Measurements from ENCODE around the gene SLC25A45.

The SLC25A45 gene

GRCh38 chr11:65402790-65403189 lies 20.3 kb upstream of the SLC25A45 start:
- no peak for DNase-seq

GRCh38 chr11:65401803-65402248 lies 19.4 kb upstream of the SLC25A45 start:
- no peak for DNase-seq

GRCh38 chr11:65401073-65401802 lies 18.8 kb upstream of the SLC25A45 start:
- DNase-seq: no peak

- DNase-seq: no peak
Measured at GRCh38 chr11:65400307-65401072, 18.0 kb upstream of the SLC25A45 start.

GRCh38 chr11:65399845-65400244 lies 17.4 kb upstream of the SLC25A45 start:
- no peak for DNase-seq

GRCh38 chr11:65399249-65399648 lies 16.8 kb upstream of the SLC25A45 start:
- DNase-seq: no peak

- DNase-seq: no peak
Measured at GRCh38 chr11:65398362-65398910, 16.0 kb upstream of the SLC25A45 start.

GRCh38 chr11:65396769-65397745 lies 14.6 kb upstream of the SLC25A45 start:
- DNase-seq: no peak

- DNase-seq: no peak
Measured at GRCh38 chr11:65395961-65396530, 13.6 kb upstream of the SLC25A45 start.

GRCh38 chr11:65394125-65394536 lies 11.7 kb upstream of the SLC25A45 start:
- no peak for DNase-seq

GRCh38 chr11:65393513-65394079 lies 11.2 kb upstream of the SLC25A45 start:
- DNase-seq: no peak

GRCh38 chr11:65392899-65393298 lies 10.5 kb upstream of the SLC25A45 start:
- DNase-seq: no peak

- DNase-seq: no peak
Measured at GRCh38 chr11:65392186-65392829, 9.9 kb upstream of the SLC25A45 start.

- DNase-seq: no peak
Measured at GRCh38 chr11:65390996-65391395, 8.6 kb upstream of the SLC25A45 start.

- no peak for DNase-seq
Measured at GRCh38 chr11:65390099-65390941, 7.9 kb upstream of the SLC25A45 start.

- no peak for DNase-seq
Measured at GRCh38 chr11:65389294-65389980, 7.0 kb upstream of the SLC25A45 start.

GRCh38 chr11:65388731-65389130 lies 6.3 kb upstream of the SLC25A45 start:
- DNase-seq: no peak

- peak; percentile 88 for DNase-seq
Measured at GRCh38 chr11:65386307-65387140, 4.1 kb upstream of the SLC25A45 start, which contains the start of gene FRMD8. Gene FRMD8, plus strand, starts transcription at chr11:65386637. Its CDS starts 400 bp downstream, at chr11:65387037.

Measured in stimulated activated CD4-positive, alpha-beta T cell treated with anti-CD3 and anti-CD28 coated beads, Interleukin-4, amount 100 ng/mL, for 1 hour (primary cell).